PC-9 (cell line): ENCODE measurements around the gene EIF2B5.

ENCODE experiments used
- CTCF ChIP-seq: fragments of 200-600 bp; sonication (generic); conservative IDR thresholded peaks from 2 replicates; pipeline ENCODE4 v1.6.1; 2017; ENCODE audit warnings: mixed run types, antibody characterized with exemption, mild to moderate bottlenecking, moderate library complexity
- EZH2 ChIP-seq: fragments of 200-600 bp; sonication (generic); IDR thresholded peaks from 2 replicates; pipeline ENCODE4 v1.8.0; 2017; ENCODE audit warnings: antibody characterized with exemption, low read depth

- no peak for TF ChIP-seq CTCF
- no peak for TF ChIP-seq EZH2
Measured at GRCh38 chr3:184175981-184176376, 40.8 kb downstream of the EIF2B5 start.
